GM12891 (cell line): Measurements from ENCODE around the gene TSTD2.
"Not testable (repeated sequence)": the region's sequence is repeated elsewhere in the genome, so short reads cannot be mapped to it uniquely, and the experiment has no call there.

Experiments used
- DNase-seq: peaks from one replicate; pipeline ENCODE4 v3.0.0; 2011; ENCODE audit warnings: low spot score; ENCODE audit not compliant: insufficient read length
- FAIRE-seq: peaks from 2 replicates; lab custom pipeline; 2011; peaks lifted over from hg19 to GRCh38; lab: Jason Lieb, UNC
- PAX5 ChIP-seq: IDR thresholded peaks from 2 replicates; pipeline ENCODE4 v1.6.1; 2011; ENCODE audit warnings: low read length, moderate library complexity, mild to moderate bottlenecking; ENCODE audit not compliant: insufficient read depth, severe bottlenecking
- POLR2A ChIP-seq: IDR thresholded peaks from 2 replicates; pipeline ENCODE4 v1.6.1; 2011; ENCODE audit warnings: low read depth, low read length, control low read depth
- POLR2AphosphoS5 ChIP-seq: IDR thresholded peaks from 2 replicates; pipeline ENCODE4 v1.6.1; 2011; ENCODE audit warnings: low read depth, low read length, control low read depth
- POU2F2 ChIP-seq: IDR thresholded peaks from 2 replicates; pipeline ENCODE4 v1.6.1; 2011; ENCODE audit warnings: low read depth, mild to moderate bottlenecking, control low read depth, low read length, moderate library complexity
- SPI1 ChIP-seq: IDR thresholded peaks from 2 replicates; pipeline ENCODE4 v1.6.1; 2011; ENCODE audit warnings: low read depth, low read length, control low read depth
- TAF1 ChIP-seq: IDR thresholded peaks from 2 replicates; pipeline ENCODE4 v1.6.1; 2011; ENCODE audit warnings: low read depth, low read length, control low read depth

The TSTD2 gene

DNA sequence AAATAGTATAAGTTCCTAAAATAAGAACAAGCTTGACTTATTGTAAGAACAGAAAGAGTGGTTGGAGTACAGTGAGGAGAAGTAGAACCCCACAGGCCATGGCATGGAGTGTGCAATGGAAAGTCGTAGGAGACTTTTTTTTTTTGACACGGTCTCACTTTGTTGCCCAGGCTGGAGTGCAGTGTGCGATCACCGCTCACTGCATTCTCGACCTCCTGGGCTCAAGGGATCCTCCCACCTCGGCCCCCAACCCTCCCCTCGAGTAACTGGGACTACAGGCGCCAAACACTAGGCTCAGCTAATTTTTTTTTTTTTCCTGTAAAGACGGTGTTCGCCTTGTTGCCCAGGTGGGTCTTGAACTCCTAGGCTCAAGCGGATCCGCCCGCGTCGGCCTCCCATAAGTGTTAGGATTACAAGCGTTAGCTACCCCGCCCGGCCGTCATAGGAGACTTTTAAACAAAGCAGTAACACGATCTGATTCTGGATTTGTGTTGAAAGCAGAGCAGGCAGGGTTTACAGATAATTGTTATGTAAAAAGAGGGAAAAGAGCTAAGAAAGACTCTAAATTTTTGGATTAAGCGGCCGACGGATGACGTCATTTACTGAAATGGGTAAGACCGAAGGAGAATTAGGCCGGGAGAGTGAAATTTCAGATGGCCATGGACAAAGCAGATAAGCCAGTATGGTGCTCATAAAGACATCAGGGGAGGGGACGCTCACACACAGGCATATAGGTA, 752 bp downstream of the TSTD2 start:
- peak; percentile 20 for FAIRE-seq
- DNase-seq = no peak
- no peak for TF ChIP-seq POLR2AphosphoS5
- no peak for TF ChIP-seq SPI1
- TF ChIP-seq POU2F2 = no peak
- TF ChIP-seq POLR2A = no peak
- no peak for TF ChIP-seq TAF1
- no peak for TF ChIP-seq PAX5

DNA sequence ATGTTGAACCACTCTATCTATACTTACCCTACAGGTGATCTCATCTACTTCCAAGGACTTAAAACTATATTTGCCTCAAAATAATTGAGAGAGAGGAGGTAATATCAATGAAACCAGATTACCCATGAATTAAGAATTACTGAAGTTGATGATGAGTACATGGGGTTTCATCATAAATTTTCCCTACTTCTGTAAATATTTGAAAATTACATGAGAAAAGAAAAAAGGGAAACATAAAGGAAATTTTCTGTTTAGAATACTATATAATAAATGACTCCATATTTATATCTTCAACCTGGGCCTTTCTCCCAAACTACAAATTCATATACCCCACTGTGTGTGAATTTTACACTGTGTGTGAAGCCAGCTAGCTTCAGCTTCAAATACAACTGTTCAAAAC, 2.6 kb downstream of the TSTD2 start:
- FAIRE-seq = no peak
- no peak for TF ChIP-seq POLR2AphosphoS5
- TF ChIP-seq PAX5 = no peak
- TF ChIP-seq POLR2A = no peak
- TF ChIP-seq SPI1 = no peak
- TF ChIP-seq TAF1 = no peak
- no peak for TF ChIP-seq POU2F2
- DNase-seq = no peak

GRCh38 chr9:97629156-97629555, 4.0 kb downstream of the TSTD2 start:
- DNase-seq = no peak
- TF ChIP-seq SPI1 (no peak), PAX5 (no peak), POLR2AphosphoS5 (no peak), POLR2A (no peak), TAF1 (no peak), POU2F2 (no peak)
- no peak for FAIRE-seq

DNA sequence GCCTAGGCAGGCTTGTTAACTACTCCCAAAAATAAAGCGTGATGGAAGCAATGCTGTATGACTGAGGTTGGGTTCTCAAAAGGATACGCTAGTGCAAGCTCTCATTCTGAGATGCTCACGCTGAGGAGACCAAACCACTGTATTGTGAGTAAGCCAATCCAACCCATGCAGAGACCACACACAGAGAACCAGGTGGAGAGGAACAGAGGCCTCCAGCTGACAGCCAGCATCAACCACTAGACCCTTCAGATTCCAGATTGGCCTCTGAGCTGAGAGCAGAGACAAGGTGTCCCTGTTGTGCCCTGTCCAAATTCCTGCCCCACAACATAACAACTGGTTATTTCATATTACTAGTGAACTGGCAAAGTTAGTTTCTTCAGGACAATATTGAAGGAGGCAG, 4.5 kb downstream of the TSTD2 start:
- FAIRE-seq (no peak), DNase-seq (no peak)
- TF ChIP-seq POLR2A (no peak), POU2F2 (no peak), TAF1 (no peak), SPI1 (no peak), PAX5 (no peak), POLR2AphosphoS5 (no peak)

- FAIRE-seq (no peak), DNase-seq (no peak)
- TF ChIP-seq POU2F2 (no peak), PAX5 (no peak), POLR2A (no peak)
Observed at GRCh38 chr9:97627624-97628023, 5.5 kb downstream of the TSTD2 start.

DNA sequence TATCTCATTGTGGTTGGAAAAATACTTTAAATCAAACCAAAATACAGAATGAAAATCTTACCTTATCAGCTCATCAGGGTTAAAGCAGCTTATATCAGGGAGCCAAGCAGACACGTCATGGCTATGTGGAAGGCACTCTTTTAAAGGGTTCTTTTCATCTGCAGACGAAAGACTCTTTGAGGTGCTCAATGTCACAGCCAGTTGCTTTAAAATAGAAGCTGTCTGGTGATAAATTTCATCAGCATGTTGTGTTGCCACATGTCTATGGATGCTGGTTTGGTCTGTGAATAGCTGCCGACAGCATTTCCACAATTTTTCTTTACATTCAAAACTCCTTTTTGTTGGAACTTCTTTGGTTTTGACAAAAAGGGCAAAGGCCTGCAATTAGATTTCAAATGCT, 7.5 kb downstream of the TSTD2 start:
- no peak for DNase-seq
- no peak for FAIRE-seq
- no peak for TF ChIP-seq POLR2AphosphoS5
- no peak for TF ChIP-seq PAX5
- no peak for TF ChIP-seq SPI1
- no peak for TF ChIP-seq POLR2A
- TF ChIP-seq TAF1 = no peak
- TF ChIP-seq POU2F2 = no peak

- no peak for DNase-seq
- TF ChIP-seq POLR2A = no peak
- no peak for TF ChIP-seq PAX5
- no peak for TF ChIP-seq SPI1
- FAIRE-seq = no peak
Observed at GRCh38 chr9:97623946-97624345, 9.2 kb downstream of the TSTD2 start.

DNA sequence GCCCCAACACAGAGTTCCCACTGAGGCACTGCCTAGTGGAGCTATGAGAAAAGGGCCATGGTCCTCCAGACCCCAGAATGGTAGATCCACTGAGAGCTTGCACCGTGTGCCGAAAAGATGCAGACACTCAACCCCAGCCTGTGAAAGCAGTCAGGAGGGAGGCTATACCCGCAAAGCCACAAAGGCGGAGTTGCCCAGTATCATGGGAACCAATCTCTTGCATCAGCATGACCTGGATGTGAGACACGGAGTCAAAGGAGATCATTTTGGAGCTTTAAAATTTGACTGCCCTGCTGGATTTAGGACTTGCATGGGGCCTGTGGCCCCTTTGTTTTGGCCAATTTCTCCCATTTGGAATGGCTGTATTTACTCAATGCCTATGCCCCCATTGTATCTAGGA, 10.7 kb downstream of the TSTD2 start:
- DNase-seq, FAIRE-seq: not testable (repeated sequence)

GRCh38 chr9:97620063-97620462, 13.1 kb downstream of the TSTD2 start:
- FAIRE-seq, DNase-seq: not testable (repeated sequence)

GRCh38 chr9:97617939-97618416, 15.2 kb downstream of the TSTD2 start:
- FAIRE-seq (peak; percentile 52), DNase-seq (no peak)
- TF ChIP-seq POLR2A = no peak
- peak; percentile 60; the same call in 1 of the 2 replicates for TF ChIP-seq SPI1

DNA sequence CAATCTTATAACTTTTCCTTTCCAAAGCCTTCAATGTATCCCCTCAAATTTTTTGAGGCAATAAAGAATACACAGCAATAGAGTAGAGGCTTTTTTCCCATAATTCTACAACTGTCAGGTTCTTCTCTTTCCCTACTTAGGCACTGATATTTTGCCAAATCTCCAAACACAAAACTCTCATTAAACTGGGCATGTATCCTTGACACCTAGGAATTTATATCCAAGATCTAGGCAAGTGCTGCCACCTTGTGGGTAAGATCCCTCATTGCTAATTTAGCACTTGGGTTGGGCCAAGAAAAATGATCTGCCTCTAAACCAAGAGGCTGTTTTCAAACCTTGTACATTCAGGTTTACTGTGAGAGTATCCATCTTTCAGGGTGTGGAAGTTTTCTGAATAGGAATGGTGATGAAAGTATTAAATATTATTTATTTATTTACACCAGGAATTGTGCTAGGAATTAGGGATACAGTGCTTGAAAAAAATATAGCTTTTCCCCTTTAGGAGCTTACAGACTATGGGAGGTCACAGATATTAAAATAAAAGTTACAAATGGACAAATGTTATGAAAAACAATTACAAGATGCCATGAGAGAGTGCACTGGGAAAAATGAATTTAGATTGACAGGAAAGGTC, 17.6 kb downstream of the TSTD2 start:
- TF ChIP-seq SPI1 (no peak), POLR2AphosphoS5 (no peak), POU2F2 (no peak)
- FAIRE-seq = peak; percentile 68
- no peak for DNase-seq
